ENCODE measurements around the gene ATP2B2. TPM values are rescaled to one million over a fixed set of nuclear protein-coding genes. Genes with fewer than 3 reads are reported as not detected.

Gene ATP2B2
- polyA plus RNA-seq, 3 donors: 0.36 to 0.55 (median 0.40) TPM

GRCh38 chr3:10288575-10288960, 216.8 kb downstream of the ATP2B2 start:
- no peak for DNase-seq (ENCODE audit: low read depth in 3 of 3, low spot score in 2 of 3)

GRCh38 chr3:10287936-10288574, 217.3 kb downstream of the ATP2B2 start:
- DNase-seq (ENCODE audit: low read depth in 3 of 3, low spot score in 2 of 3): no peak

DNA sequence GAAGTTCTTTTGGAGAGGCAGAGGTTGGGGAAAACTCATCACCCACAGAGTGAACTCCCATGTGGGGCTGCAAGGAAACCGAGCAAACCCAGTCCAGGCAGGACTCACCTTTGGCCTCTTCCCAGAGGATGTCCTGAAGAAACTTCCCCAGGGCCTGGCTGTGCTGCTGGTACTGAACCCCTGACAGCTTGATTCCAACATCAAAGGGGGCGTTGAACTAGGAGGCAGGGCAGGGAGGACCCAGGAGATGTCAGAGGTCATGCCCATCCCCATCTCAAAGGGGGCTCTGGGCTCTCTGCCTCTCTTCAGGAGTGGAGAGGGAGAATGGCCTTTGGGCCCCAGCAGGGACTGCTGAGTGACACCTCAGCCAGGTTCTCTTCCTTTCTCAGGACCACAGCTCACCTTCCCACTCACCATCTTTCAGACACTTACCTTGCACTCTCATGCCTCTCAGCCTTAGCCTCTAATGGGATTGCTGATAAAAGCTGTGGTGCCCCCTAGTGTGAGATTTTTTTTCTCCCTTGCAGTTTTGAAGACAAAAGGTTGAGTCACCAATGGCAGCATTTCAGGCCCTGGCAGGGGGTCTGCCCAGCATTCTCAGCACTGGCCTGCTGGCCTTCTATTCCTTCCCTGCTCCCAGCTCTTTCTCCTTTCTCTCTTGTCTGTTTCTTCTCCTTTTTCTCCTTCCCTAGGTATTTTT, 218.6 kb downstream of the ATP2B2 start:
- no peak for DNase-seq (ENCODE audit: low read depth in 3 of 3, low spot score in 2 of 3)

- no peak for DNase-seq (ENCODE audit: low read depth in 3 of 3, low spot score in 2 of 3)
Observed at GRCh38 chr3:10286133-10286524, 219.3 kb downstream of the ATP2B2 start.

GRCh38 chr3:10285272-10286132, 219.9 kb downstream of the ATP2B2 start:
- no peak for DNase-seq (ENCODE audit: low read depth in 3 of 3, low spot score in 2 of 3)

DNA sequence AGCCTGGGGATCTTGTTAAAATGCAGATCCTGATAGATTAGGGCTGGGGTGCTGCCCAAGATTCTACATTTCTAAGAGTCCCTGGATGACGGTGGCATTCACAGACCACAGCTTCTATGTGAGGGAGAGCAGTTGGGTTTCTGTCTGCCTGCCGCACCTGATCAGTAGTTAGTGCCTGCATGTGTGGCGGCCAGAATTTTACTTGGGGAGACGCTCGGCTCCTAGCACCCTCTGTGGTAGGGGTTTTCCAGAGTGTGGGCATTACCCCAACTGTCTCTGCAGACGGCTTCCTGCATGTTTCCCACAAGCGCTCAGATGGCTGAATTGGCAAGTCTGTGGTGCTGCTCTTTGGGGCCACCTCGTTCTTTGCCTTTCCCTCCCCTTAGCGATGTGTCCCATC, 220.9 kb downstream of the ATP2B2 start:
- DNase-seq (ENCODE audit: low read depth in 3 of 3, low spot score in 2 of 3): no peak

- no peak for DNase-seq (ENCODE audit: low read depth in 3 of 3, low spot score in 2 of 3)
Observed at GRCh38 chr3:10283638-10284037, 221.7 kb downstream of the ATP2B2 start.

GRCh38 chr3:10281951-10282350, 223.4 kb downstream of the ATP2B2 start:
- DNase-seq (ENCODE audit: low read depth in 3 of 3, low spot score in 2 of 3): no peak

DNA sequence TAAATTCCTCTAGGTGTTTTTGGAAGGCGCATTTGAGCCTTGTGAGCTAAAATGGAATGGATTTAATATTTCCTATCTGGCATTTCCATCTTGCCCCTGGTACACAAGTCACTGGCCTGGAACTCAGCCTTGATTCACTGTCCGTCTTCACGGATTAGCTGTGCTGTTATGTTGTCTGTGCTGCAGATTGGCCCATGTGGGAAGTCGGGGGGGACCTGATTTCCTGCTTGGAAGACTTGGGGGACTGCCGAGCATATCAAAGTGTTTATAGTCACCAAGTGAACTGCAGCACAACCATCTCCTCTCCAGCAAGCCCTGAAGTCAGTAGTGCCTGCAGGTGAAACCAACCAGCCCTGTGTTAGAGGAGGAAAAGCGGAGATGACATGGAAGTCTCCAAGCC, 224.8 kb downstream of the ATP2B2 start:
- no peak for DNase-seq (ENCODE audit: low read depth in 3 of 3, low spot score in 2 of 3)

DNA sequence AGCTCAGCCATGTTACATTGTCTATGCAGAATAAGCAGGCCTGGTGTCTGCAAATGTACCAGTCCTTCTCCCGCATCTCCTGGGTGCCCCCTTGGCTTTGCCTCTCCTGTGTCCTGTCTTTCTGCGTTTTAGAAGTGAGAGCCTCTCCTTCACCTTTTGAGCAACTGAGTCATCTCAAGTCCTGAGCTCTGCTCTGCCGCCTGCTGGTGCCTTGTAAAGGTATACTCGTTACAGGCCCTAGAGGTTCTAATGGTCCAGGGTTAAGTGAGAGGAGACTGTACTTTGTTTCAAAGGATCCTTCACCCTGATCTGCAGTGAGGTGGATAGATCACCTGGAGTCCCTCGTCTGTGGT, 225.2 kb downstream of the ATP2B2 start:
- DNase-seq (ENCODE audit: low read depth in 3 of 3, low spot score in 2 of 3): no peak

DNA sequence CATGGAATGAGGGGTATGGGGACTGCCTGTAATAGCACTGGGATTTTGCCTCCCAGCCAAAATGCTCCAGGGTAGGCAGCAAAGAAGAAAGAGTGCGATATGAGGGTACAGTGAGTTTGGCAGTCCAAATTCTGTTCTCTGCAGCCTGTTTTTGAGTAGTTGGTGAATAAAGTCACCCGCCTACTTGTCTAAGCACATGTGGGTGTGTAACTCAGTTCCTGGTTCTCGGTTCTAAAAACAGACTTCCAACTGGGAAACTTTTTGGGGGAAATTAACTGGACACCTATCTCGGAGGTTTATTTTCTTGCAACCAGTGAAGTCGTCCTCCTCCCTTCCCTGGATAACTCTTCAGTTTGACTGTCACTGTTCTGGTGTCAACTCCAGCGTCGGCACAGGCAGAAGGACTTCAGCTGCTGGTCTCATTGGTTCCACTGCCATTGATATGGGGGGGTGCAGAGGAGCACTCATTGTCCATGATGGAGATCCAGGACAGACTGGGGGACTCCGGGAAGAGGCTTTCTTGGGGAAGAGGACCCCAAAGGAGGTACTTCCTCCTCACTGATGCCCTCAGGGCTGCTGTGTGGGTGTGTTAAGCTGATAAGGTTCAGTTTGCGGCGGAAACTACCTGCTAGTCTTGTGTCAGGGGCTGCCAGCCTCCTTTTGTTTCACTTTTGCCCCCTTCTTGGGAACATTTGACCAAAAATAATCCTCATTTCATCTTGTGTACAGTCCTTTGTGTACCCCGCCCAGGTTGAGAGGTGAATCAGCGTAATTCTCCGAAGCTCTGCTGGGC, 225.8 kb downstream of the ATP2B2 start:
- DNase-seq (ENCODE audit: low read depth in 3 of 3, low spot score in 2 of 3): no peak

DNA sequence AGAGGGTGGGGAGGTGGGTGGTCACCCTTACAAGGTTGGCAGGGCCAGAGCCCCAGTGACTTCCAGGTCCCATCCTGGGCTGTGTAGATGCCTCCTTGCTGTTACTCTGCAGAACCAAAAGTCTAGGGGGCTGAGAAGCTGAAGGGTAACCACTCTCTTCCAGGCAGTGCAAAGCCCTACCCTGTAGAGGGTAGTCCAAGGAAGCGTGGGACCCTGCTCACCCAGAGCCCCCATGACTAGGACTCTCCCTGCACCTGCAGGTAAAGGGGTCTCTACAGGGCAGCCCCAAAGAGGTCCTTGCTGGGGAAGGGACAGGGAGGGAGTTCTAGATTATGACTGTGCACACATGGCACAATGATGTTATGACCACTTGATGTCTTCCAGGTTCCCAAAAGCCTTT, 226.9 kb downstream of the ATP2B2 start:
- no peak for DNase-seq (ENCODE audit: low read depth in 3 of 3, low spot score in 2 of 3)

DNA sequence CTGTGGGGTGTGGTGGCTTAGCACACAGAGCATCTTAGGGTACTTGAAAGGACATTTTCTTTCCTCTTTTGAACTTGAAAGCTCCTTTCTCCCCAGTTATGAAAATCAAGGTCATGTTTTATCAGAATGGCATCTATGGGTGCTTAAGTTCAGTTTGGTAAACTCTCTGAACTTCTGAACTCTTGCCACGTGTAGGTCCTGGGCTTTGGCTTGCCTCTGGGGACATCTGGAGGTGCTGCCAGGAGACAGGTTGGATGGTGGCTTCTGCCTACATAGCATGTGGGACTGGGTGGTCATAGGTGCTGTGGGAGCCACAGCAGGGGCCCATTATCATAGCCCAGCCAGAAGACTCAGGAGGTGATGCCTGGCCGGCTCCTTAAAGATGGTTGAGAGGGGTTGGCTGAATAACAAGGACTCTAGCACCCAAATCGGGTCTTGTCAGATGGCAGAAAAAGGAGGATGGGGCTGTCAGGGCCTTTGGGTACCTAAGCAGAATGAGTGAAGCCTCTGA, 228.2 kb downstream of the ATP2B2 start:
- no peak for DNase-seq (ENCODE audit: low read depth in 3 of 3, low spot score in 2 of 3)

GRCh38 chr3:10274601-10275000, 230.8 kb downstream of the ATP2B2 start:
- DNase-seq (ENCODE audit: low read depth in 3 of 3, low spot score in 2 of 3): no peak

Other genes with a start within 250 kb of the ATP2B2 start
- gene GHRL, start 212.6 kb downstream of the ATP2B2 start, polyA plus RNA-seq (ENCODE audit: insufficient read length in 3 of 3): 1 to 10 TPM; 2.4 to 4.0 (median 2.7) TPM
- gene SEC13, start 184.5 kb downstream of the ATP2B2 start, polyA plus RNA-seq (ENCODE audit: insufficient read length in 3 of 3): 100 to 1,000 TPM; 111 to 120 (median 114) TPM